Activated T-cell treated with anti-CD3 and anti-CD28 coated beads, Interleukin-2, amount 50 U/mL, for 48 hours (primary cell): Measurements from ENCODE around the gene POLR2I.
A peak's percentile ranks its signal among the peaks of the same experiment; 100 is the strongest.
"Not testable (repeated sequence)": the region's sequence is repeated elsewhere in the genome, so short reads cannot be mapped to it uniquely, and the experiment has no call there.

ENCODE experiments used
- DNase-seq, 2 experiments: peaks; one replicate each; pipeline ENCODE4 v3.0.0-alpha.2; 2020

The POLR2I gene

DNA sequence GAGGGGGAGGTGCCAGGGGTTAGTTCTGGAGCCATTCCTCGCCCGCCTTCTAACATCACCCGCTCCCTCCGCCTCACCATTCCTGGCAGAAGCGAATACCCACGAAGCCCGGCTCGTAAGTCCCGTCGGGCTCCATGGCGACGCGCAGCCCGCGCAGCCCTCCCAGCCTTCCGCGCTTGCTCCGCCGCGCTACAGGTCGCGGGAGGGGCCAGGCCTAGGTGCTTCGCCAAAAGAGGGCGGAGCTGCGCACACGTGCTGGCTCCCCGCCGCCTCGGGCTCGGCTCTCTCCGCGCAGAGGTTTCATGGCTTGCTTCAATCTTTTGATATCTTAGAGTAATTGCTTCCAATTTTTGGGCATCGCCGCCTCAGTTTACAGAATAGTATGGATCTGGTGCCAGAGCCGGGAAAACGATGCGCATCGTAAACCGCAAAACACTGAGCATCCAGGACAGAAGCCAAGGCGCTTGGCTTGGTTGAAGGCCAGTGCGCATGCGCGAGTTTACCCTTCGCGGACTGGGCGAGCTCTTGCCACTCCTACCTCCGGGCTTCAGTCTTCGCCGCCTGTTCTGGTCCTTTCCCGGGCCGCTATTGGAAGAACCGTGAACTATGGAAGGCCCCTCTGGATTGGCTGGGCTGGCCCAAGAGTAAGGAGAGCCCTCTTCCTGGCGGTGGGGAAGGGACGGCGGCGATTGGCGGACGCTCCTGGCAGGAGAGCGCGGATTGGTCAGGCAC lies at the start of gene POLR2I:
Gene POLR2I, minus strand, starts transcription at position 155 of the 732 bp plus-strand sequence. Its CDS starts 19 bp downstream, at position 136.
- peak; percentile 98 for DNase-seq

DNA sequence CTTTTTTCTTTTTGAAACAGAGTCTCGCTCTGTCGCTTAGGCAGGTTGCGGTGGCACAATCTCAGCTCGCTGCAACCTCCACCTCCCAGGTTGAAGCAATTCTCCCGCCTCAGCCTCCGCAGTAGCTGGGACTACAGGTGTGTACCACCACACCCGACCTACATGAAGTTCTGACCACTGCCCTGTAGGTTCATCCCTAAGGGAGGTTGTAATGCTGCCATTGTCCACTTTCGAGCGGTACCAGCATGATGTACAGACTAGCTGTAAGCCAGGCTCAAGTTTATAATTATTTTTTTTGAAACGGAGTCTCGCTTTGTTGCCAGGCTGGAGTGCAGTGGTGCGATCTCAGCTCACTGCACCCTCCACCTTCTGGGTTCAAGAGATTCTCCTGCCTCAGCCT lies 49.1 kb upstream of the POLR2I start:
- no peak for DNase-seq

DNA sequence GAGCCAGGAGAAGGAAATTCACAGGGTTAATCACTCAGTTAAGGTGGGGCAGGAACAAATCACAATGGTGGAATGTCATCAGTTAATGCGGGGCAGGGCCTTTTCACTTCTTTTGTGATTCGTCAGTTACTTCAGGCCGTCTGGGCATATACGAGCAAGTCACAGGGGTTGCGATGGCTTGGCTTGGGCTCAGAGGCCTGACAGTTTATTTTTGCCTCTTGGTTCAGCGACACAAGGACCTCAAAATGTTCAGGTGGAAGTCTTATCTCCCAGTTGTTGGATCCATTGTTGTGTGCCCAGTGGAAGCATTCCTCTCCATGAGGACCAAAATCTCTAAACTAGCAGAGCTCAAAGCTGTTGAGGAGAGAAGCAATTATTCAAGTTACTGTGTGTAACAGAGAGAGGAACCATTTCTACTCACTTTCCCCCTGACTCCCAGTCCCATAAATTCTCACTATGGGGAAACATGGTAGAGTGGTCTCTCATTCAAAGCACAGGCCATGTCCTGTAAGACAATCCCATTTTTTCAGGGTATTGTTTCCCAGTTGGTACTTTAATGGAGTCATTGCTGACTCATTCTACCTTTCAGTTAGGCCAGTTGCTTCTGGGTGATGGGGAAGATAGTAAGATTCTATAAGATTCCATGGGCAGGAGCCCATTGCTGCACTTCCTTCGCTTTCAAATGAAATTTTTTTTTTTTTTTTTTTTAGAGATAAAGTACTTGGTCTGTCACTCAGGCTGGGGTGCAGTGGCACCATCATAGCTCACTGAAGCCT lies 46.3 kb upstream of the POLR2I start:
- DNase-seq, result no peak

DNA sequence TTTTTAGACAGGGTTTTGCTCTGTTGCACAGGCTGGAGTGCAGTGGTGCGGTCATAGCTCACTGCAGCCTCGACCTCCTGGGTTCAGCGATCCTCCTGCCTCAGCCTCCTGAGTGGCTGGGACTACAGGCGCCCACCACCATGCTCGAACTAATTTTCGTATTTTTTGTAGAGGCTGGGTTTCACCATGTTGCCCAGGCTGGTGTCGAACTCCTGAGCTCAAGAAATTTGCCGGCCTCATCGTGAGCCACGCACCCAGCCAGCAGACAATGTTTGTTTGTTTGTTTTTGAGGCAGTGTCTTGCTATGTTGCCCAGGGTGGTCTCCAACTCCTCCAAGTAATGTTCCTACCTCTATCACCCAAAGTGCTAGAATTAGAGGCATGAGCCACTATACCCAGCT lies 38.5 kb upstream of the POLR2I start:
- no peak for DNase-seq

DNA sequence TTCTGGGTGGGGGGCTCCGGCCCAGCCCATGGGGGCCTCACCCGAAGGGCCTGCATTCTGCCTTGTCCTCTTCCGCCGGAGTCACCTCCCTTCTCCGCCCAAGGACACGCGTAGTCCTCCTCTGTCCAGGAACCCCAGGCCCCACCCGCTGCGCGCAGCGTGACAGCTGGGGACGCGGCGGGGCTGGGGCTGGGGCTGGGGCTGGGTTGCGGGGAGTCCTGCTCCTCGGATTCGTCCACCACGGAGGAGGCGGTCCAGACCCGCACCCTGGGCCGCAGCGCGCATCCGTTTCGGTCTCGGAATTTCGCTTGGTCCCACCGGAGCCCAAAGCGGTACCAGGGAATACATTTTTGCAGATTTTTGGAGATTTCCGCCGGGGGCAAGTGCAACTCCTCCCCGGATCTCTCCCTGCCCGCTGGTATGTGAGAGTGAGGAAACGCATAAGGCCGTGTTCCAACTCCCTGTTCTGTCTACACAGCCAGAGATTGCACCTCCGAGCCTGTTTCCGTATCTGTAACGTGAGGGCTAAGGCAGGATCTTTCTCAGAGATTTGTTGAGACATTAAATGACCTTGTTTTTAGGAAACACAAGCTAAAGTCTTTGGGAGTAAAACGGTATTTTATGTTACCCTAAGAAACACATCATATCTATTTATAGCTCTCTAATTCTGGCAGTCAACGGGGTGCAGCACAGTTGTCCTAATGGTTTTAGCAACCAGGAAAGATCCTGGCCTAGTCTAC lies 37.8 kb upstream of the POLR2I start, which contains the start of gene COX7A1:
Gene COX7A1, minus strand, starts transcription at position 96 of the 740 bp plus-strand sequence. Its CDS starts 40 bp downstream, at position 56.
- DNase-seq, result no peak

DNA sequence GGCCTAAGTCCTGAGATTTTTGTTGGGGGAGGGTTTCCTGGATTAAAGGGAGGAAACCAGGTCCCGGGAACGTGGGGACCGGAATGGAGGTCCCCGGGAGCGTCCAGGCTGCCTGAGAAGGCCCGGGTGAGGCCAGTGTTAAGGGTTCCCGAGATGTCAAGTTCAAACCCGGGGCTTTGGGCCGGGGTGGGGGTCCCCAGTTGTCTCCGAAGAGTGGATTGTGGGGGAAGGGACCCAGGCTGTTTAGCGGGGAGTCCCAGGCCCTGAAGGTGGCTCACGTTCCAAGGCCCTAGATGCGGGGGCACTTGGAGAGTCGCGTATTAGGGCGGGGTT lies 37.3 kb upstream of the POLR2I start:
- DNase-seq, result no peak

DNA sequence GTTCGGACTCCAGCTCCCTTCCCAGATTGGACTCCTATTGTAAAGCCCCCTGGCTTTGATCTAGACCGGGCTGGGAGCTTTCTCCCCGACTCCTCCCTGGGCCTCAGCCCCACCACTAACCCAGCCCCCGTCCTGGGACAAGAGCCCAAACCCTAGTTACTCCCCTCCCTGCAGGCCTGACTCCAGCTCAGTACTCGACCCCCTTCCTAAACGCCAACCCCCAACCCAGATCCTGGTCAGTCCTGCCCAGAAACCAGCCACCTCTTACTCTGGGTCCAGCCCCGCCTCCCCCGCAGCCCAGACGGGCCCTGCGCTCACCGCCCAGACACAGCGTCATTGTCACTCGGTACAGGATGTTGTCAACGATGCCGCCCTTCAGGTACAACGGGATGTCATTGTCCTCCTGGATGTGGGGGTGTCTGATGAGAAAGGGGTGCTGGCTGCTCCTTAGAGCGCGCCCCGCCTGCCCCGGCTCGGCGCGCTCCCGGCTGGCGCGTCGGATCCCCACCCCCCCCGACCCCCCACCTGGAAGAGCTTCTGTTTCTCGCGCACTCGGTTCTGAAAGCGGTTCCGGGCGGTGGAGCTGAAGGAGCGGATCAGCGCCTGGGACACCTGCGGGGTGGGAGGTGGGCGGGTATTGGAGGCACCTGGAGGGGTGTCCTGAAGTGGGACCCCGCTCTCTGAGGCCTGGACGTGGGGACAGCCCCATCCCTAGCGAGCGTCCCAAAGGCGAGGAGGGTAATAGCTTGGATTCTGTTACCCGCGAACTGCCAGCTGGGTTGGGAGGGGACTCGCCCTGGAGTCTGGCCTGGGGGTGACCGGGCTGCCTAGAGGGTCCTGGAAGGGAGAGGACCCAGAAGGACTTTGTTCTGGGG lies 36.7 kb upstream of the POLR2I start:
- no peak for DNase-seq

DNA sequence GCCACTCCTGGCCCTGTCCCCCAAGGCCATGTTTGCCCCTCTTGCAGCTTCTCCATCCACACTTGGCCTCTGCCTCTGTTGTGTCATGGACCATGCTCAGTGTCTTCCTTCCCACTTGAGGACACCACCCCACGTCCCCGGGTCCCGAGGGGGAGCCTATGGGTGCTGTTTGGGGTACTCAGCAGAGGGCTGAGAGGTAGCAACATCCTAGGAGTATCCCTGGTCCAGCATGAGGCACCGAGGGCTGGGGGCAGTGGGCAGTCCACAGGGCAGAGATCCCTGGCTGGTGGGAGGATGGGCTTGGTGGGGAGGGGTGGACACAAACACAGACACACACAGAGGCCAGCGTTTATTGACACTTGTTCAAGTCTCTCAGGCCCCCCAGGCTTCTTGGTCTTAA lies 35.9 kb upstream of the POLR2I start:
- DNase-seq, result no peak

DNA sequence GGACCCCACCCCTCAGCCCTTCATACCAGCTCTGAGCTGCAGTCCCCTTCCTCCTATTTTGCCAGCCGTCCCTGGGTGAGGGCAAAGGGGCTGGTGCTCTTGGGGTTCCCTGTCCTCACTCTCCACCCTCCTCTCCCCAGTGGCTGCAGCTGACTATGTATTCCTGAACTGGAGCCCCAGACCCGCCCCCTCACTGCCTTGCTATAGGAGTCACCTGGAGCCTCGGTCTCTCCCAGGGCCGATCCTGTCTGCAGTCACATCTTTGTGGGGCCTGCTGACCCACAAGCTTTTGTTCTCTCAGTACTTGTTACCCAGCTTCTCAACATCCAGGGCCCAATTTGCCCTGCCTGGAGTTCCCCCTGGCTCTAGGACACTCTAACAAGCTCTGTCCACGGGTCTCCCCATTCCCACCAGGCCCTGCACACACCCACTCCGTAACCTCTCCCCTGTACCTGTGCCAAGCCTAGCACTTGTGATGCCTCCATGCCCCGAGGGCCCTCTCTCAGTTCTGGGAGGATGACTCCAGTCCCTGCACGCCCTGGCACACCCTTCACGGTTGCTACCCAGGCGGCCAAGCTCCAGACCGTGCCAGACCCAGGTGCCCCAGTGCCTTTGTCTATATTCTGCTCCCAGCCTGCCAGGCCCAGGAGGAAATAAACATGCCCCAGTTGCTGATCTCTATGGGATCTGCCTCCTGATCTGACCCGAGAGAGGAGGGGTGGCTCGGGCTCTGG lies 35.2 kb upstream of the POLR2I start:
- DNase-seq, result no peak

DNA sequence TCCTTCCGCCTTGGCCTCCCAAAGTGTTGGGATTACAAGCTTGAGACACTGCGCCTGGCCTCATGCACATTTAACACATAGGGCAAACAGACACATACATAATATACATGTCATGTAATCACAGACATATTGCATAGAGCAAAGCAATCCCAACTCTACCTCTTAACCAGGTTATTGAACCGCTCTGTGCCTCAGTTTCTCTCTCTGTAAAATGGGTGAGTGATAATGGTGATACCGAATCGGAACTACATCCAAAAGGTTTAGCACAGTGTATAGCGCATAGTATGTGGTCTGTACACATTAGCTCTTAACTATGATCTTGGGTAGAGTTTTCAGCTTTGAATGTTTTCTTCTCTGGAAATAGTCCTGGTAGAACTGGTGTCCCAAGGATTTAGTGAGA lies 29.9 kb upstream of the POLR2I start:
- DNase-seq, result no peak

DNA sequence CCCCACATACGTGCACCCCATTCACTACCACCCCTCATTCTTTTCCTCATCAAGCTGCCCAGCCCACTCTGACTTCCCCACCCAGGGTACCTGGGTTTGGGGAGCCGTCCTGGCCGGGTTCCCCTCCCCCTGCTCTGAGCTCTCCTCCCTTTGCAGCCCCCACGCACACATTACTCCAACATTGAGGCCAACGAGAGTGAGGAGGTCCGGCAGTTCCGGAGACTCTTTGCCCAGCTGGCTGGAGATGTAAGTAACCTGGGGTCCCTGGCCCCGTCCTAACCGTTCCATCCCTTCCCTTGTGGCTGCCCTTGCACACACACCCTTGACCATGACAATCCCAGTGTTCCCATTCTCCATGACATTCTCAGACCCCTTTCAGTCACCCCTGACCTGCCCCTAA lies 27.8 kb upstream of the POLR2I start:
- no peak for DNase-seq

DNA sequence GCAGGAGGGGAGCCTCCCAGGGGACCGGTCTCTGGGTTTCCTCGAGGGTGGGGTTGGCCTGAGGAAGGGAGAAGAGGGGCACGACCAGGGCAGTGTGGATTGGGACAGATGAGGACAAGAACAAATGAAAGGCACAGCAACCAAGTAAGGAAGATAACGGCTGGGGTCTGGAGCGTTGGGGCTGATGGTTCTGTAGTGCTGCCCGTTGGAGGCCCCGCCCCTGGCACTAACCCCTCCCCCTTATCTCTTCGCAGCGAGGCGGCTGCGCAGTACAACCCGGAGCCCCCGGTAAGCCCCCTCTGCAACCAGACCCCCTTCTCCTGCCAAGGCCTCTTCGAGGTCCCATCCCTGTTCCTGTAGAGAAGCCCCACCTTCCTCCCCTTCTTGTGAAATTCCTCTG lies 27.4 kb upstream of the POLR2I start:
- DNase-seq, result no peak

DNA sequence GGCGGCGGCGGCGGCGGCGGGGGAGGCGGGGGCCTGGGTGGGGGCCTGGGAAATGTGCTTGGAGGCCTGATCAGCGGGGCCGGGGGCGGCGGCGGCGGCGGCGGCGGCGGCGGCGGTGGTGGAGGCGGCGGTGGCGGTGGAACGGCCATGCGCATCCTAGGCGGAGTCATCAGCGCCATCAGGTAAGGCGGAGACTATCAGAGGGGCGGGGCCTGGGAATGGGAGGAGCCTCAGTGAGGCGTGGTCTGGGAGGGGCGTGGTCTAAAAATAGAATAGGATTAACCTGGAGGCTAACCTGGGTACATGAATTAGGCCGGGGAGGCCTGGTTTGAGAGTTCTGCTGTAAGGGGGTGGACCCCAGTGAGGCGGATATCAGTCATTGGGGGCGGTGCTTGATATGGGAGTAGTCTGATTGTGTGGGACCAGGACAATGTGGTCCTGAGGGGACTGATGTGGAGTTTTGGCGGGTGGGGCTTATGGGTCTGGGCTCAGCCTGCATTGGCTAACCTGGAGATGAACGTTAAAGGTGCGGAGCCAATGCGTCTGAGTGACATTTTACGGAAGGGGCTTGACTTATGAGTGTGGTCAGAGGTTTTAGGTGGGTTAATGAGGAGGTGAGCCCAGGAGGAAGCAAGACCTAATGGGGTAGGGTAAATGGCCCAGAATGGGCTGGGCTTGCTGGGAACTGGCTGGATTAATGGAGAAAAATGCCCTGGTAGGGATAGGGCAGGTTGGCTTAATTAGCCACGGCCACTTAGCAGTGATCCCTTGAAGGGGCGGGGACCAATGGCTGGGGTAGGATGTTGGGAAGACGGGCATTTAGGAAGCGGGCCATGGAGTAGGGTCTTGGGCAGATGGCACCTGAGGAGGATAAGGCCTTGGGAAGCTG lies 26.6 kb upstream of the POLR2I start:
- DNase-seq, result peak; percentile 98 to 100

DNA sequence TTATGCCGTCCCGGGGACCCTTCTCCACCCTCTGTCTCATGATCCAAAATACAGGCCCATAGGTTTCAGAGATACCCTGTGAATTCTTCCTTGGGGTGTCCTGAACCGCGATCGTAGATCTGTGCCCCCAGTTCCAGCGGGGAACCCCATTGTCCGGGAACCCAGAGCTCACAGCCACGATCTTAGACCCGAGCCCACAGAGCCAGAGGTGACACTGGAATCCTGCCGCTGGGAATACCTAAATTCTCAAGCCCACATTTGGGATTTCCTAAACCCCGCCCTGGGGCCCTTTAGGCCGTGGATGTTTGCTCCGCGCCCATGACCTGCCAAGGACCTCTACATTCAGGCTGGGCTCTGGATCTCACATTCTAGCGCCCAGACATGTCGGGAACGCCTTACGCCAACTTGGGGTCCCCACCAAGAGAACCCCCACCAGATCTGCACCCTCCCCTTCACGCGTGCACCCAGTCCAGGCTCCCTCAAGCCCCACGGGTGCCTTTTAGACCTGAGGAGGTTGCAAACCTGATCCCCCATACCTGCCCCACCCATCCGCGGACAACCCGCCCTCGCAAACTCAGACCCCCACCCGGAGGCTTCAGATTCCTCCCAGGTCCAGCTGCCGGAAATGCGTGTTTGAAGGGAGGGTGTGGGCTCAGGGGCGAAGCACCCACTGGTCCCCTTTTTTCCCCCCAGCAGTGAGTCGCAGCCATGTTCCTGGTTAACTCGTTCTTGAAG lies 25.8 kb upstream of the POLR2I start:
- peak; percentile 72 to 75 for DNase-seq

DNA sequence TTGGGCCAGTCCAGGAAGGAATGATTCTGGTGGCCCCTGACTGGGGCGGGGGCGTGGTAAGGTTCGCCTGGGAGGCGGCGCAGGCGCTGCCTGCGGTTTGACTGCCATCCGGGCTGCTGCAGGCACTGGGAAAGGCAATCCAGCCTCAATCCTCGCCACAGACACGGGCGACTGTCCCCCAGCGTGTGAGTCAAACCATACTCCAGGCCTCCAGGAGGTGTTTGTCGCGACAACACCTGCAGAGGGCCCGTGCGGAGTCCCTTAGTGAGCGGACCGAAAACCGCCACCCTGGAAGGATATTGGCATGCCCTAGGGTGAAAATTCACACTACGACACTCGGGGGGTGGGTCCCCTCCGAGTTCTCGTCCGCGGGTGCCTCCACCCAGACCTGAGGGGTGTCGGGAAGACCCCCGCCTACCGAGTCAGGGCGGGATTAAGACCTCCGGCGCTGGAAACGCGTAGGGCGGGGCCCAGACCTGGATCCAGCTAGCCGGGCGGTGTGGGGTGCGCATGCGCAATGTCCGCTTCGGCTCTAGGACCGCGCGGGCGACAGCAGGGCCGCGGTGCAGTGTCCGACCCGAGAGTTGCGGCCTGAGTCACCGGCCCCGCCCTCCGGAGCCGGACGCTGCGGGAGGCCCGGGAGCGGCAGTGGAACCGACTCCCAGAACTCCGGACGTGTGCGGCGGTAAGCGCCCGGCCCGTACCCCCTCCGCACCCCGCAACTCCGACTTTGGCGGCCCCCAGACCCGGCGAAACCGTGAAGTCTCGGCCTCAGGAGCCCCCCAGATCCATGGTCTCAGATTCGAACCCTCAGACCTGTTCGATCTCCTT lies 25.0 kb upstream of the POLR2I start, which contains the start of gene CAPNS1:
Gene CAPNS1, plus strand, starts transcription at position 594 of the 831 bp plus-strand sequence. CDS start 946 bp downstream, outside the sequence.
- DNase-seq, result peak; percentile 93 to 96

DNA sequence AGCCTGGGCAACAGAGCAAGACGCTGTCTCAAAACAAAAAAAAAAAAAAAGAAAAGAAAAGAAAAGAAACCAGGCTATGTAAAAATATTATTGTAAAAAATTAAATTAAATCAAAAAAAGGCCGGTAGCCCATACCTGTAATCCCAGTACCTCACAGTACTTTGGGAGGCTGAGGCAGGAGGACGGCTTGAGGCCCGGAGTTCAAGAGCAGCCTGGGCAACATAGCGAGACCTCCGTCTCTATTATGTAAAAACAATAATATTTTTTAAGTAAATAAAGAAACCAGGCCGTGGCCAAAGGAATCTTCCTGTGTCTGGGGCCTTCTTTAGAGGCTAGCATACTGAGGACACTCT lies 24.4 kb upstream of the POLR2I start:
- DNase-seq, result no peak

DNA sequence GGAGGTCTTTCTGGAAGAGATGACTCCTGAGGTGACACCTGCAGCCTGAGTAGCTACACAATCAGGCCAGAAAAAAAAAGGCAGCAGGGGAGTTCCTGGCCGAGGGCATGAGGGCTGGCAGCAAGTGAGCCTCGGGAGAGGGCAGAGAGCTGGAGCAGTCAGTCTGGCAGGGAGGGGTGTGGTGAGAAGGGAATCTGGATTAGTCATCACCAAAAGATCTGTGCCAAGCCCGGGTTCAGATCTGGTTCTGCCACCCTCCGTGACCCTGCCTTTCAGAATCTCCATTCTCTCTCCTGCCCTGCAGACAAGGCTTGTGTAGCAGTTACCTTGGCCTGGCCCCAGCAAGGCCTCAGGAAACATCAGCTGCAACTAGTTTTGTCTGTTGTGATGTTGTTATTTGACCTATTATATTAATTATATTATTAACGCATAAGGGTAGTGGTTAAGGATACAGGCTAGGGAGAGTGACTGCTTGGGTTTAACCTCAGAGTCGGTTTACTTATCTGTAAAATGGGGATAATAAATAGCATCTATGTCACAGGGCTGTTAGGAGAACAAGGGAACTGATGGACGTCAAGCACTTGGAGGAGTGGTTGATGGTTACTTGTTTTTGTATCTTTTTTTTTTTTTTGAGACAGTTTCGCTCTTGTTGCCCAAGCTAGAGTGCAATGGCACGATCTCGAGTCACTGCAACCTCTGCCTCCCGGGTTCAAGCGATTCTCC lies 22.4 kb upstream of the POLR2I start:
- DNase-seq, result no peak

DNA sequence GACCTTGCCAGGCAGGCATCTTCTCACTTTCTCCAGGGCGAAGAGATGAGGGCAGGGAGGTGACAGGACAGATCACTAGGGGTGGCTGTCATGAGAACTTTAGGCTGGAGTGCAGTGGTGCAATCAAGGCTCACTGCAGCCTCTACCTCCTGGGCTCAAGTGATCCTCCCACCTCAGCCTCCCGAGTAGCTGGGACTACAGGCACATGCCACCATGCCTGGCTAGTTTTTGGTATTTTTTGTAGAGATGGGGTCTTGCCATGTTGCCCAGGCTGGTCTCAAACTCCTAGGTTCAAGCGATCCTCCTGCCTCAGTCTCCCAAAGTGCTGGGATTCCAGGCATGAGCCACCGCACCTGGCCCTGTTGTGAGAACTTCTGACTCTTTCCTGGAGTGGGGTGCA lies 20.2 kb upstream of the POLR2I start:
- DNase-seq, result not testable (repeated sequence)
